ENCODE results near the gene GREB1L.

DNA sequence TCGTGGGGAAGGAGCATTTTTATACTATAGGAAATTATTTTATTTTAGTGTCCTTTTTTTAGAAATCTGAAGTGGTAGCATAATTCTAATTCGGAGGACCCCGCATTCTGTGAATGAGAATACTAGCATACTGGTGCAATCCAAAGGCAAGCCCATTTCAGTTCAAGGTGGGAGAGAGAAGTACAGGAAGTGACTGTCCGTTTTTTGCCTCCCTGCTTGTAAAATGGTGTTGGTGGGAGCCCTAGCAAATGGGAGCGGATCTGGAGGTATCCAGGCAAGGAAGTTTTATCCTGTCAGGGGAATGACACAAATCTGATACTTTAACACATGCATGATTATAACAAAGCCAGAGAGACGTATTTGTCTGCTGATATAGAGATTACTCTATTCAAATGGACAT lies 216.8 kb downstream of the GREB1L start:
- TF ChIP-seq EZH2phosphoT487 (IDR thresholded peaks at IDR 0.05; ENCODE audit: borderline replicate concordance, low read depth, low read length): no peak
- TF ChIP-seq, protein P1, sequence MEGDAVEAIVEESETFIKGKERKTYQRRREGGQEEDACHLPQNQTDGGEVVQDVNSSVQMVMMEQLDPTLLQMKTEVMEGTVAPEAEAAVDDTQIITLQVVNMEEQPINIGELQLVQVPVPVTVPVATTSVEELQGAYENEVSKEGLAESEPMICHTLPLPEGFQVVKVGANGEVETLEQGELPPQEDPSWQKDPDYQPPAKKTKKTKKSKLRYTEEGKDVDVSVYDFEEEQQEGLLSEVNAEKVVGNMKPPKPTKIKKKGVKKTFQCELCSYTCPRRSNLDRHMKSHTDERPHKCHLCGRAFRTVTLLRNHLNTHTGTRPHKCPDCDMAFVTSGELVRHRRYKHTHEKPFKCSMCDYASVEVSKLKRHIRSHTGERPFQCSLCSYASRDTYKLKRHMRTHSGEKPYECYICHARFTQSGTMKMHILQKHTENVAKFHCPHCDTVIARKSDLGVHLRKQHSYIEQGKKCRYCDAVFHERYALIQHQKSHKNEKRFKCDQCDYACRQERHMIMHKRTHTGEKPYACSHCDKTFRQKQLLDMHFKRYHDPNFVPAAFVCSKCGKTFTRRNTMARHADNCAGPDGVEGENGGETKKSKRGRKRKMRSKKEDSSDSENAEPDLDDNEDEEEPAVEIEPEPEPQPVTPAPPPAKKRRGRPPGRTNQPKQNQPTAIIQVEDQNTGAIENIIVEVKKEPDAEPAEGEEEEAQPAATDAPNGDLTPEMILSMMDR (conservative IDR thresholded peaks at IDR 0.05; ENCODE audit: low read length): no peak
